OCI-LY7 (cell line): ENCODE results near the gene DCTN3. TPM values are rescaled to one million over a fixed set of nuclear protein-coding genes. Genes with fewer than 3 reads are reported as not detected.

Experiments used
- BruUV-seq: library from RNA; stranded (reverse); fragments of 400-500 nt; replicated peaks from 2 replicates; lab custom pipeline; 2021; lab: Mats Ljungman, UMichigan
- CTCF ChIA-PET: fragments of 300-600 bp; sonication (Branson Sonifier 250); formaldehyde crosslinking; loops from one replicate; lab custom pipeline; 2022; ENCODE audit warnings: antibody characterized with exemption; ENCODE audit not compliant: unreplicated experiment; lab: Charles Lee
- POLR2A ChIA-PET: fragments of 300-600 bp; sonication (Branson Sonifier 250); formaldehyde crosslinking; loops from one replicate; lab custom pipeline; 2022; ENCODE audit warnings: antibody characterized with exemption; lab: Charles Lee
- DNase-seq: peaks from one replicate; pipeline ENCODE4 v3.0.0-alpha.2; 2015; ENCODE audit warnings: low spot score
- H2AFZ ChIP-seq: fragments of 200-600 bp; sonication (generic), shearing (Covaris generic); 2 replicates; pipeline ENCODE4 v1.6.1; 2014; ENCODE audit warnings: mild to moderate bottlenecking, antibody characterized with exemption, low read length, moderate library complexity
- H3K27ac ChIP-seq: fragments of 200-600 bp; sonication (generic); 2 replicates; pipeline ENCODE4 v1.5.1; 2014; ENCODE audit warnings: mixed run types, low read depth, mild to moderate bottlenecking, moderate library complexity, low read length, inconsistent platforms; ENCODE audit not compliant: poor library complexity, severe bottlenecking
- H3K36me3 ChIP-seq: fragments of 200-600 bp; sonication (generic); 2 replicates; pipeline ENCODE4 v1.6.1; 2014; ENCODE audit warnings: mild to moderate bottlenecking, antibody characterized with exemption, low read length, moderate library complexity, mixed read lengths; ENCODE audit not compliant: insufficient read depth
- H3K4me1 ChIP-seq: fragments of 200-600 bp; sonication (generic); 2 replicates; pipeline ENCODE4 v1.5.1; 2014; ENCODE audit warnings: mild to moderate bottlenecking, low read length; ENCODE audit not compliant: insufficient read depth, poor library complexity, severe bottlenecking
- H3K4me2 ChIP-seq: fragments of 200-600 bp; sonication (generic); 2 replicates; pipeline ENCODE4 v1.6.1; 2014; ENCODE audit warnings: mild to moderate bottlenecking, low read length
- H3K4me3 ChIP-seq: fragments of 200-600 bp; sonication (generic); 2 replicates; pipeline ENCODE4 v1.5.1; 2014; ENCODE audit warnings: mild to moderate bottlenecking, low read depth, low read length; ENCODE audit not compliant: poor library complexity, severe bottlenecking
- H3K79me2 ChIP-seq: fragments of 200-600 bp; sonication (generic); 2 replicates; pipeline ENCODE4 v1.6.1; 2016; ENCODE audit warnings: low read depth, mild to moderate bottlenecking, low read length, moderate library complexity, mixed read lengths; ENCODE audit not compliant: insufficient read depth
- H3K9me2 ChIP-seq: fragments of 200-600 bp; sonication (generic); 2 replicates; pipeline ENCODE4 v1.6.1; 2016; ENCODE audit warnings: mild to moderate bottlenecking, low read length, mixed read lengths; ENCODE audit not compliant: insufficient read depth
- H3K9me3 ChIP-seq: fragments of 200-600 bp; sonication (generic); 2 replicates; pipeline ENCODE4 v1.6.1; 2014; ENCODE audit warnings: mild to moderate bottlenecking, mixed run types, low read length, mixed read lengths
- H4K20me1 ChIP-seq: fragments of 200-600 bp; sonication (generic); 2 replicates; pipeline ENCODE4 v1.6.1; 2014; ENCODE audit warnings: mild to moderate bottlenecking, antibody characterized with exemption, low read length, moderate library complexity, mixed read lengths; ENCODE audit not compliant: insufficient read depth
- EZH2phosphoT487 ChIP-seq: fragments of 200-600 bp; sonication (generic); IDR thresholded peaks from 2 replicates; pipeline ENCODE4 v1.6.1; 2018; ENCODE audit warnings: low read depth, borderline replicate concordance, mild to moderate bottlenecking, mixed run types, antibody characterized with exemption, low read length, moderate library complexity, mixed read lengths
- intact Hi-C: fragments of 100-400 bp; cut with micrococcal nuclease; formaldehyde crosslinking; loops from one replicate; pipeline ENCODE4 v1.10.0; 2022; ENCODE audit not compliant: unreplicated experiment
- total RNA-seq, 2 experiments: library from RNA; depleted of rRNA in 1 of 2; stranded (reverse); fragments of >200 nt in 1 of 2; shearing (Covaris generic) in 1 of 2; gene quantifications; 2 replicates each; pipeline ENCODE4 v1.2.3, GENCODE V29; 2014 to 2022
- TF ChIP-seq, protein P1 (sequence below): fragments of 200-600 bp; sonication (generic); conservative IDR thresholded peaks from 2 replicates; pipeline ENCODE4 v1.5.1; 2014; ENCODE audit warnings: mild to moderate bottlenecking, antibody characterized with exemption, low read length, moderate library complexity, mixed read lengths

The DCTN3 gene
- total RNA-seq, 2 experiments from 2014 or later = 79.7 to 84.2 TPM

DNA sequence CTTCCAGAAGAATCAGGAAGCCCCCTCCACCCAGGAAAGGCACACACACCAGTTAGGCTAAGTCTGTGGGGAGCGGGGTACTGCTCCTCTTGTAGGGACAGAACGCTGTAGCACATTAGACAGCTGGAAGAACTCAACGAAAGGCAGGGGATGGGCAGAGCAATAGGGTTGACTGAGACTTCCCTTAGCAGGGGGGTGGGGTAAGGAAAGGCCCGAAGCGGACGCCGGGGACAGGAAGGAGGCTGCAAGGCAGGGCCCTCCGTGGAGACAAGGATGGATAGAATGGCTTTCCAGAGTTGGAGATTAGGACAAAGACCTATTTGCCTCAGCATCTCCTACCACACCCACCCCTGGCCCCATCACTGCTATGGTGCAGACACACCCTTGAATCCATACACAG is 45.1 kb downstream of the DCTN3 start:
- Histone ChIP-seq H3K4me3 (no peak overlapping the region), H3K36me3 (no peaks in the 10 kb centered on the region), H4K20me1 (no peaks in the 10 kb centered on the region), H2AFZ (no peak overlapping the region), H3K4me1 (no peaks in the 10 kb centered on the region), H3K9me3 (no peaks in the 10 kb centered on the region), H3K79me2 (no peaks in the 10 kb centered on the region), H3K9me2 (no peaks in the 10 kb centered on the region), H3K27ac (no peak overlapping the region), H3K4me2 (no peak overlapping the region)
- BruUV-seq = no TSS peak
- DNase-seq = no peak
- POLR2A ChIA-PET = no interaction called here
- CTCF ChIA-PET = no interaction called here
- intact Hi-C loops = no loop called here
- TF ChIP-seq, protein P1, sequence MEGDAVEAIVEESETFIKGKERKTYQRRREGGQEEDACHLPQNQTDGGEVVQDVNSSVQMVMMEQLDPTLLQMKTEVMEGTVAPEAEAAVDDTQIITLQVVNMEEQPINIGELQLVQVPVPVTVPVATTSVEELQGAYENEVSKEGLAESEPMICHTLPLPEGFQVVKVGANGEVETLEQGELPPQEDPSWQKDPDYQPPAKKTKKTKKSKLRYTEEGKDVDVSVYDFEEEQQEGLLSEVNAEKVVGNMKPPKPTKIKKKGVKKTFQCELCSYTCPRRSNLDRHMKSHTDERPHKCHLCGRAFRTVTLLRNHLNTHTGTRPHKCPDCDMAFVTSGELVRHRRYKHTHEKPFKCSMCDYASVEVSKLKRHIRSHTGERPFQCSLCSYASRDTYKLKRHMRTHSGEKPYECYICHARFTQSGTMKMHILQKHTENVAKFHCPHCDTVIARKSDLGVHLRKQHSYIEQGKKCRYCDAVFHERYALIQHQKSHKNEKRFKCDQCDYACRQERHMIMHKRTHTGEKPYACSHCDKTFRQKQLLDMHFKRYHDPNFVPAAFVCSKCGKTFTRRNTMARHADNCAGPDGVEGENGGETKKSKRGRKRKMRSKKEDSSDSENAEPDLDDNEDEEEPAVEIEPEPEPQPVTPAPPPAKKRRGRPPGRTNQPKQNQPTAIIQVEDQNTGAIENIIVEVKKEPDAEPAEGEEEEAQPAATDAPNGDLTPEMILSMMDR = no peak
- TF ChIP-seq EZH2phosphoT487 = no peak

DNA sequence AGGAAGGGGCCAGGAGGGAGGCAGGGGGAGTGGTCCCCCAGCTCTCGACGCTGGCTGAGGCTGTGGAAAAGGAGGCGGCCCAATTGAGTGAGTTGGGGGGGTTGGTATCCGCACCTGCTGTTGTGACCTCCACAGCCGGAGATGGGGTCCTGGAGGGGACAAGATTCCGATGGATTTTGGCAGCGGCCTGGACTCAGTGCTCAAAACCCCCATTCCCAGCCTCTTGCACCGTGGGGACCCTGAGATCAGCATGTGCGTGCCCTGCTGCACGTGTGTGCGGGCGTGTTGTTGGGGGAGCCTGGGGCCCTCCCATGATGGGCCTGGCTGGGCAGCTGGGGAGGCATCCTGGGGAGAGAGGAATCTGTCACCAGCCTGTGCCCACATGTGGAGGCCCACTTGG is 45.7 kb downstream of the DCTN3 start:
- Histone ChIP-seq H3K9me2 (no peaks in the 10 kb centered on the region), H3K36me3 (no peaks in the 10 kb centered on the region), H3K79me2 (no peaks in the 10 kb centered on the region), H4K20me1 (no peaks in the 10 kb centered on the region), H3K9me3 (no peaks in the 10 kb centered on the region), H3K27ac (no peak overlapping the region), H3K4me2 (no peak overlapping the region), H3K4me1 (no peaks in the 10 kb centered on the region), H3K4me3 (no peak overlapping the region), H2AFZ (no peak overlapping the region)
- intact Hi-C loops = no loop called here
- BruUV-seq = no TSS peak
- CTCF ChIA-PET = no interaction called here
- TF ChIP-seq, protein P1 = no peak
- no peak for TF ChIP-seq EZH2phosphoT487
- no peak for DNase-seq
- POLR2A ChIA-PET = no interaction called here

DNA sequence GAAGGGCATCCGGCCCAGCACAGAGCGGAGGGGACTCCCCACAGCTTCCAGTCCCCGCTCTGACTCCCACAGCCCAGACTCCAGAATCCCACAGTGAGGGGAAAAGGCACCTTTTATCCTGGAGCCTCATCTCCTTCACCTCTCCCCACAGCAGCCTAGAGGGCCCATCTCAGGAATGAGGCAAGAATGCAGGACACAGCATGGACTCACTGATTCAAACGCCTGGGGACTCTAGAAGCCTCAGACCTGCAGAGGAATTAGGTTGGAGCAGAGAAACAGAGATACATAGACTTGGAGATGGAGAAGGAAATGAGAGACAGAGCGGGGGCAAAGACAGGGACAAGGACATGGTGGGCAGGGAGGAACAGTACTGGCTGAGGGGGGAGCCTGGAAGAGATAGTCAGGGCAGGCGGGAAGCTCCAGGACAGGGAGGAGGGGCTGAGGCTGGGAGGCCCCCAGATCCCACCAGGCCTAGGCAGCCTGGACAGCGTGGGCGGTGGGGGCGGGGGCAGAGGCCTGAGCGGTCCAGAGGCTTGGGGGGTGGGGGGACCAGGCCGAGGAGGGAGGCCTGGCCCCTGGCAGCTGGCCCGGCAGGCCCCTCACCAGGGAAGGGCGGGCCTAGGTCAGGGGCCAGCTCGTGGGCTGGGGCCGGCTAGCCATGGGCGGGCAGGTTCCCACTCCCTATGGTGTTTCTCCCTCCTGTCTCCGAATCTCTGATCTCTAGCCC is 46.5 kb downstream of the DCTN3 start:
- ChIA-PET CTCF (no interaction called here), POLR2A (no interaction called here)
- Histone ChIP-seq H3K4me1 (no peaks in the 10 kb centered on the region), H3K9me2 (no peaks in the 10 kb centered on the region), H3K4me3 (no peak overlapping the region), H3K4me2 (no peak overlapping the region), H2AFZ (no peak overlapping the region), H3K36me3 (no peaks in the 10 kb centered on the region), H3K27ac (no peak overlapping the region), H4K20me1 (no peaks in the 10 kb centered on the region), H3K79me2 (no peaks in the 10 kb centered on the region), H3K9me3 (no peaks in the 10 kb centered on the region)
- TF ChIP-seq EZH2phosphoT487 = no peak
- TF ChIP-seq, protein P1 = no peak
- no peak for DNase-seq
- no TSS peak for BruUV-seq
- intact Hi-C loops = no loop called here
